Measurements from ENCODE around the gene OR8G5. TPM values are rescaled to one million over a fixed set of nuclear protein-coding genes. Genes with fewer than 3 reads are reported as not detected.

OR8G5 gene
- total and polyA plus RNA-seq, 2 experiments from 2014 or later = not detected

DNA sequence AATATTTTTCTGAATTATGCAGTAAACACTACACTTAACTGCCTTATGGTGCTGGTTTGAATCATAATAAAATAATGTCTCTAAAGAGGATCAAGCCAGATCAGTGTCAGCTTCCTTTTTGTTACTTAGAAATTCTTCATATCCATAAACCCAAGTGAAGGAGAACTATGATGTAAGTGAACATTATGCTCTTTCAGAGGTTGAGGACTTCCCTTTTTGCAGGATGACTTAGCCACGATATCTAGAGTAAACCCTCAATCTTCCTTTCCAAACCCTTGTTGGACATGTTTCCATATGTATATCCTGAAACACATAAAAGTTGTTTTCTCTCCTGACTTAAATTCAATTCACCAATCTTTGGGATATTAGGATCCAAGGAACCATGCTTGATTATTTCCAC lies 38.5 kb downstream of the OR8G5 start (continued):
- TF ChIP-seq, protein P1, sequence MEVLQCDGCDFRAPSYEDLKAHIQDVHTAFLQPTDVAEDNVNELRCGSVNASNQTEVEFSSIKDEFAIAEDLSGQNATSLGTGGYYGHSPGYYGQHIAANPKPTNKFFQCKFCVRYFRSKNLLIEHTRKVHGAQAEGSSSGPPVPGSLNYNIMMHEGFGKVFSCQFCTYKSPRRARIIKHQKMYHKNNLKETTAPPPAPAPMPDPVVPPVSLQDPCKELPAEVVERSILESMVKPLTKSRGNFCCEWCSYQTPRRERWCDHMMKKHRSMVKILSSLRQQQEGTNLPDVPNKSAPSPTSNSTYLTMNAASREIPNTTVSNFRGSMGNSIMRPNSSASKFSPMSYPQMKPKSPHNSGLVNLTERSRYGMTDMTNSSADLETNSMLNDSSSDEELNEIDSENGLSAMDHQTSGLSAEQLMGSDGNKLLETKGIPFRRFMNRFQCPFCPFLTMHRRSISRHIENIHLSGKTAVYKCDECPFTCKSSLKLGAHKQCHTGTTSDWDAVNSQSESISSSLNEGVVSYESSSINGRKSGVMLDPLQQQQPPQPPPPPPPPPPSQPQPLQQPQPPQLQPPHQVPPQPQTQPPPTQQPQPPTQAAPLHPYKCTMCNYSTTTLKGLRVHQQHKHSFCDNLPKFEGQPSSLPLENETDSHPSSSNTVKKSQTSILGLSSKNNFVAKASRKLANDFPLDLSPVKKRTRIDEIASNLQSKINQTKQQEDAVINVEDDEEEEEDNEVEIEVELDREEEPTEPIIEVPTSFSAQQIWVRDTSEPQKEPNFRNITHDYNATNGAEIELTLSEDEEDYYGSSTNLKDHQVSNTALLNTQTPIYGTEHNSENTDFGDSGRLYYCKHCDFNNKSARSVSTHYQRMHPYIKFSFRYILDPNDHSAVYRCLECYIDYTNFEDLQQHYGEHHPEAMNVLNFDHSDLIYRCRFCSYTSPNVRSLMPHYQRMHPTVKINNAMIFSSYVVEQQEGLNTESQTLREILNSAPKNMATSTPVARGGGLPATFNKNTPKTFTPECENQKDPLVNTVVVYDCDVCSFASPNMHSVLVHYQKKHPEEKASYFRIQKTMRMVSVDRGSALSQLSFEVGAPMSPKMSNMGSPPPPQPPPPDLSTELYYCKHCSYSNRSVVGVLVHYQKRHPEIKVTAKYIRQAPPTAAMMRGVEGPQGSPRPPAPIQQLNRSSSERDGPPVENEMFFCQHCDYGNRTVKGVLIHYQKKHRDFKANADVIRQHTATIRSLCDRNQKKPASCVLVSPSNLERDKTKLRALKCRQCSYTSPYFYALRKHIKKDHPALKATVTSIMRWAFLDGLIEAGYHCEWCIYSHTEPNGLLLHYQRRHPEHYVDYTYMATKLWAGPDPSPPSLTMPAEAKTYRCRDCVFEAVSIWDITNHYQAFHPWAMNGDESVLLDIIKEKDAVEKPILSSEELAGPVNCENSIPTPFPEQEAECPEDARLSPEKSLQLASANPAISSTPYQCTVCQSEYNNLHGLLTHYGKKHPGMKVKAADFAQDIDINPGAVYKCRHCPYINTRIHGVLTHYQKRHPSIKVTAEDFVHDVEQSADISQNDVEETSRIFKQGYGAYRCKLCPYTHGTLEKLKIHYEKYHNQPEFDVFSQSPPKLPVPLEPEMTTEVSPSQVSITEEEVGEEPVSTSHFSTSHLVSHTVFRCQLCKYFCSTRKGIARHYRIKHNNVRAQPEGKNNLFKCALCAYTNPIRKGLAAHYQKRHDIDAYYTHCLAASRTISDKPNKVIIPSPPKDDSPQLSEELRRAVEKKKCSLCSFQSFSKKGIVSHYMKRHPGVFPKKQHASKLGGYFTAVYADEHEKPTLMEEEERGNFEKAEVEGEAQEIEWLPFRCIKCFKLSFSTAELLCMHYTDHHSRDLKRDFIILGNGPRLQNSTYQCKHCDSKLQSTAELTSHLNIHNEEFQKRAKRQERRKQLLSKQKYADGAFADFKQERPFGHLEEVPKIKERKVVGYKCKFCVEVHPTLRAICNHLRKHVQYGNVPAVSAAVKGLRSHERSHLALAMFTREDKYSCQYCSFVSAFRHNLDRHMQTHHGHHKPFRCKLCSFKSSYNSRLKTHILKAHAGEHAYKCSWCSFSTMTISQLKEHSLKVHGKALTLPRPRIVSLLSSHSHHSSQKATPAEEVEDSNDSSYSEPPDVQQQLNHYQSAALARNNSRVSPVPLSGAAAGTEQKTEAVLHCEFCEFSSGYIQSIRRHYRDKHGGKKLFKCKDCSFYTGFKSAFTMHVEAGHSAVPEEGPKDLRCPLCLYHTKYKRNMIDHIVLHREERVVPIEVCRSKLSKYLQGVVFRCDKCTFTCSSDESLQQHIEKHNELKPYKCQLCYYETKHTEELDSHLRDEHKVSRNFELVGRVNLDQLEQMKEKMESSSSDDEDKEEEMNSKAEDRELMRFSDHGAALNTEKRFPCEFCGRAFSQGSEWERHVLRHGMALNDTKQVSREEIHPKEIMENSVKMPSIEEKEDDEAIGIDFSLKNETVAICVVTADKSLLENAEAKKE (CRISPR knock-in tag; IDR thresholded peaks at IDR 0.05) = no peak
- no peak for TF ChIP-seq NANOG (IDR thresholded peaks at IDR 0.05; ENCODE audit: borderline replicate concordance)
- TF ChIP-seq ETS1 (IDR thresholded peaks at IDR 0.05) = no peak
- TF ChIP-seq ZNF331 (CRISPR knock-in tag; IDR thresholded peaks at IDR 0.05; ENCODE audit: low read depth) = no peak
- TF ChIP-seq CREB1 (CRISPR knock-in tag; IDR thresholded peaks at IDR 0.05; ENCODE audit: low read depth) = no peak
- TF ChIP-seq EZH2phosphoT487 (IDR thresholded peaks at IDR 0.05; ENCODE audit: unreplicated experiment) = no peak
- TF ChIP-seq EZH2 (IDR thresholded peaks at IDR 0.05; ENCODE audit: low read depth, unreplicated experiment) = no peak

DNA sequence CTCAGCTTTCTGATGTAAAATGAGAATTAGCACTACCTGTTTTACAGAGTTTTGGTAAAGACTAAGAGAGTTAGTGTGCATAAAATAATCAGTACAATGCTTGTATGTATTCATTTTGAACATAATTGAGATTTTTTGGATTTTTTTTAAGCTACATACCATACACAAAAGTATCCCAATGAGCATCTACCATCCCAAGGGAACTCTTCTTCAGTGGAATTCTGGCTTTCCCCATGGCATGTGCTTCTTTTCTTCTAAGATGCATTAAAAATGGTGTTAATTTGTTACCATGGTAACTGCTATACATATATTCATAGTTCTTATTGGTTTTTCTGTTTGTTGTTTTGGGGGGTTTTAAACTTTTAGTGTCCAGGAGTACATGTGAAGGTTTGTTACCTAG lies 39.8 kb downstream of the OR8G5 start:
- no peaks in the 10 kb centered on the region for H3F3A ChIP-seq (replicated peaks; ENCODE audit: low read depth)
- no peak overlapping the region for H3K27ac ChIP-seq (ENCODE audit: low read depth)
- Mint-ChIP-seq H3K4me1 (no peaks in the 10 kb centered on the region), H3K27ac (no peak overlapping the region), H3K4me3 (no peak overlapping the region), H3K9me3 (no peaks in the 10 kb centered on the region; the same call in 2 of the 3 replicates), H3K27me3 (ENCODE audit: insufficient read depth, low read depth, poor library complexity) (no peaks in the 10 kb centered on the region), H3K36me3 (ENCODE audit: low read depth) (no peaks in the 10 kb centered on the region)
- H3K4me3 ChIP-seq = no peak overlapping the region
- ATAC-seq = no peak
- H2AFZ ChIP-seq = no peak overlapping the region
- no peaks in the 10 kb centered on the region for H3K36me3 ChIP-seq (ENCODE audit: insufficient read depth)
- H3K4me2 ChIP-seq = no peak overlapping the region
- H4K20me1 ChIP-seq (replicated peaks; ENCODE audit: insufficient read depth) = no peaks in the 10 kb centered on the region
- no peaks in the 10 kb centered on the region for H3K9me2 ChIP-seq (ENCODE audit: insufficient read depth)
- no peaks in the 10 kb centered on the region for H3K27me3 ChIP-seq (ENCODE audit: insufficient read depth)
- no peak for DNase-seq (ENCODE audit: low spot score)
- no peaks in the 10 kb centered on the region for H3K79me2 ChIP-seq (replicated peaks; ENCODE audit: insufficient read depth)
- peaks cover 6% of the 10 kb centered on the region; the same call in 1 of the 2 replicates for H3K4me1 ChIP-seq (ENCODE audit: insufficient read depth)
- TF ChIP-seq ETS1 (IDR thresholded peaks at IDR 0.05) (no peak), NANOG (IDR thresholded peaks at IDR 0.05; ENCODE audit: borderline replicate concordance) (no peak), EZH2phosphoT487 (IDR thresholded peaks at IDR 0.05; ENCODE audit: unreplicated experiment) (no peak), CTCF (conservative IDR thresholded peaks at IDR 0.05; ENCODE audit: low read depth in 2 of 2) (no peak), ZNF331 (CRISPR knock-in tag; IDR thresholded peaks at IDR 0.05; ENCODE audit: low read depth) (no peak), STAT1 (IDR thresholded peaks at IDR 0.05; ENCODE audit: unreplicated experiment) (no peak), REST (IDR thresholded peaks at IDR 0.05; ENCODE audit: unreplicated experiment) (no peak), EZH2 (IDR thresholded peaks at IDR 0.05; ENCODE audit: low read depth, unreplicated experiment) (no peak), POLR2AphosphoS5 (IDR thresholded peaks at IDR 0.05; ENCODE audit: low read depth) (no peak)
